Hepatocyte (in vitro differentiated cells): Measurements from ENCODE around the gene ZNF219.

Experiments used
- EZH2 ChIP-seq: fragments of 200-600 bp; sonication (generic); IDR thresholded peaks from 2 replicates; pipeline ENCODE4 v1.6.1; 2016; ENCODE audit warnings: antibody characterized with exemption, mild to moderate bottlenecking, borderline replicate concordance
- EZH2phosphoT487 ChIP-seq: fragments of 200-600 bp; sonication (generic); IDR thresholded peaks from one replicate; pipeline ENCODE4 v1.6.1; 2018; ENCODE audit warnings: antibody characterized with exemption, mild to moderate bottlenecking, low read depth, moderate library complexity; ENCODE audit not compliant: unreplicated experiment, severe bottlenecking
- TF ChIP-seq, protein P1 (sequence below): fragments of 200-600 bp; sonication (generic); IDR thresholded peaks from 2 replicates; pipeline ENCODE4 v1.5.1; 2016; ENCODE audit warnings: antibody characterized with exemption, mild to moderate bottlenecking; ENCODE audit not compliant: poor library complexity

DNA sequence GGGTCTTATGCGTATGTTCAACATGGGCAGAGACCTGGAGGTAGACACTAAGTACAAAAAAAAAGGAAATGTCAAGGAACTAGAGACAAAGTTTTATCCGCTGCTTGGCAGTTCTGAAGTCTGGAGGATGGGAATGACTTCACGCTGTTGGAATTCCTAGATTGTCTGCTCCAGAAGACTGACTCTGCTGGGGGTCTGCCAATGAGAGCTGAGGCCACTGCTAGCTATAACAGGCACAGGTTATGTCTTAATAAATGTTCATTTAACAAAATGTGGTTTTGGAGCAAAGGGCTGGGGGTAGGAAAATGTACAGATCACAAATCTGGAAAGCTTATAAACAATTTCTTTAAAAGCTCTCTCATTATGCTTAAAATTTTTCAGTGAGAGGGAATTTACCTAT, 35.0 kb downstream of the ZNF219 start:
- TF ChIP-seq, protein P1, sequence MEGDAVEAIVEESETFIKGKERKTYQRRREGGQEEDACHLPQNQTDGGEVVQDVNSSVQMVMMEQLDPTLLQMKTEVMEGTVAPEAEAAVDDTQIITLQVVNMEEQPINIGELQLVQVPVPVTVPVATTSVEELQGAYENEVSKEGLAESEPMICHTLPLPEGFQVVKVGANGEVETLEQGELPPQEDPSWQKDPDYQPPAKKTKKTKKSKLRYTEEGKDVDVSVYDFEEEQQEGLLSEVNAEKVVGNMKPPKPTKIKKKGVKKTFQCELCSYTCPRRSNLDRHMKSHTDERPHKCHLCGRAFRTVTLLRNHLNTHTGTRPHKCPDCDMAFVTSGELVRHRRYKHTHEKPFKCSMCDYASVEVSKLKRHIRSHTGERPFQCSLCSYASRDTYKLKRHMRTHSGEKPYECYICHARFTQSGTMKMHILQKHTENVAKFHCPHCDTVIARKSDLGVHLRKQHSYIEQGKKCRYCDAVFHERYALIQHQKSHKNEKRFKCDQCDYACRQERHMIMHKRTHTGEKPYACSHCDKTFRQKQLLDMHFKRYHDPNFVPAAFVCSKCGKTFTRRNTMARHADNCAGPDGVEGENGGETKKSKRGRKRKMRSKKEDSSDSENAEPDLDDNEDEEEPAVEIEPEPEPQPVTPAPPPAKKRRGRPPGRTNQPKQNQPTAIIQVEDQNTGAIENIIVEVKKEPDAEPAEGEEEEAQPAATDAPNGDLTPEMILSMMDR, result no peak
- TF ChIP-seq EZH2phosphoT487 (no peak), EZH2 (no peak)
